Measurements from ENCODE around the gene ZC3H8. TPM values are rescaled to one million over a fixed set of nuclear protein-coding genes. Genes with fewer than 3 reads are reported as not detected.
A peak's percentile ranks its signal among the peaks of the same experiment; 100 is the strongest.

Gene ZC3H8
- total RNA-seq, 1 donor from 2014 or later = 23.9 TPM

DNA sequence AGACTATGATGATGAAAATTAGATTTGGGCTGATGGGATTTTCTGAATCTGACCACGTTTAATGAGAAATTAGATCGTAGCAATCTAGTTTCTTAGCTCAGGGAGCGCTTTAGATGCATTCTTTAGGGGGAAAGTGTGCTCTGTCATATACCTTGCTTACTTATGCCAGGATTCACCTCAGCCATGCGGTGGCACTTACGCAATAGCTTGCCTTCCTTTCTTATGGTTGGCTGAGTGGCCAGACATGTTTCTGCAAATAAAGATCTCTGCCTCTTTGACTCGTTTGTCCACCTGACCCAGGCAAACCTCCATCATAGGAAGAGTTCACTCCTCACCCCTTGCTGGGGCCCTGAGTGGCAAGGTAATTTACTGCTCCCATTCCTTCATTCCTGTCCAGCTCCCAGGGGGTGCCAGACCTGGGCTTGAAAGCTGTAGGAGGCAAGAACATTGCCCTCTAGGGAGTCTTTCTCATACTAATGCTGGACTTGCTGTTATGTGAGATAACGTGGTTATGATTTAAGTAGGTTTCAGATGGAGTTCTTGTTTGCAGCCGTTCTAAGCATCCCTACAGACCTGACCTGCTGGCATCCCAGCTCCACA, 59.6 kb downstream of the ZC3H8 start:
- no peak for DNase-seq (ENCODE audit: low spot score)

DNA sequence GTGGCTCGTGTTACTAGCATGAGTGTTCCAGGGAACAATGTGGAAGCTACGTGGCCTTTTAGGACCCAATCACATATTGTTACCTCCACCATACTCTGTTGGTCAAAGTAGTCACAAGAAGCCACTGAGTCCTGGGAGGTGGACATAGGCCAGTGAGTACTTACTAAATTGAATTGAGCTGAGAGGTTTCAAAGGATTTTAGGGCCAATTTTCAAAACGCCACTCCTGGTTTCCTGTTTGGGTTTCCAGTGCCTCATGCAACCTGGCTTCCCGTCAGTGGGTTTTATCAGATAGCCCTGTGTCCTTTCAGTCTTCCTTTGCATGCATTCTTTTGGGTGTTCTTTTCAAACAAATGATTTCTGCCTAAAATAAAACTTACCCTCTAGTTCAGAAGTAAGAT, 60.4 kb downstream of the ZC3H8 start:
- no peak for DNase-seq (ENCODE audit: low spot score)

DNA sequence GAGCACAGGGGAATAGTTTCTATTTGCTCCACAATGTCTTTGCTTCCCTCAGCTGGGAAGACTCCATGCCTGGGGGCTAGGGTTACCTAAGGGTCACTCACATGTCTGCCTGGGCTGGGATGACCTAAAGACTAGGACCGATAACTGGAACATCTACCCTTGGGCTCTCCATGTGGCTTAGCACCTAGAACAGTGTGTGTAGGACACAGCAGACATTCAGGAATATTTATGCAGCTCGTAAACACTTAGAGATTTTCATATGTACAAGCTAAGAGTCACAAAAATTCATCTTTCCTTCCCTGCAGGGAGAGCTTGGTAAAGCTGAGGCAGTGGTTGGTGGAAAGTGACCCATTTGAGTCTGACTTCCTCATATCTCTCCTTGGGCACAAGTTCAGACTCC, 60.8 kb downstream of the ZC3H8 start:
- no peak for DNase-seq (ENCODE audit: low spot score)

DNA sequence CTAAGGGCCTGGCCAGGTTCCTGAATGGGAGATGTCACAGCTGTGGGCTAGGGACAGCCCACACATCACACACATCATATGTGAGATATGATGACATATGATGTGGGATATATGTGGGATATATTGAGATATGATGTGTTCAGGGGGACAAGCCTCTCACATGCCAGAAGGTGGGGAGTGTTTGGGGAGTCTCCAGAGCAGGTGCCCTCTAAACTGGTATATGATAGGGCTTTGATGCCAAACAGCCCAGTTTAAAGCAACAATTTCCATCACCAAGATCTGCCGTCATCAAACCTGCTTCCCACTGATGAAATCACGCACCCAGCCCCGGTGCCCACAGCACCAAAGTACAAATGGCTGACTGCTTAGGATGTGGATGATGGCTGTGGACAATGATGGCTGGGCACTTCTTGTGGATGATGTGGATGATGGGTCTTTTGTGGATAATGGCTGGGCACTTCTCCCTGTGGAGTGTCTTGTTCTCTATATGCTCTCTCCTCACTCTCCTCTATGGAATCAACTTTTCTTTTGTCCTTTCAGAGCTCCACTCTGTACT, 65.8 kb downstream of the ZC3H8 start:
- no peak for DNase-seq (ENCODE audit: low spot score)

DNA sequence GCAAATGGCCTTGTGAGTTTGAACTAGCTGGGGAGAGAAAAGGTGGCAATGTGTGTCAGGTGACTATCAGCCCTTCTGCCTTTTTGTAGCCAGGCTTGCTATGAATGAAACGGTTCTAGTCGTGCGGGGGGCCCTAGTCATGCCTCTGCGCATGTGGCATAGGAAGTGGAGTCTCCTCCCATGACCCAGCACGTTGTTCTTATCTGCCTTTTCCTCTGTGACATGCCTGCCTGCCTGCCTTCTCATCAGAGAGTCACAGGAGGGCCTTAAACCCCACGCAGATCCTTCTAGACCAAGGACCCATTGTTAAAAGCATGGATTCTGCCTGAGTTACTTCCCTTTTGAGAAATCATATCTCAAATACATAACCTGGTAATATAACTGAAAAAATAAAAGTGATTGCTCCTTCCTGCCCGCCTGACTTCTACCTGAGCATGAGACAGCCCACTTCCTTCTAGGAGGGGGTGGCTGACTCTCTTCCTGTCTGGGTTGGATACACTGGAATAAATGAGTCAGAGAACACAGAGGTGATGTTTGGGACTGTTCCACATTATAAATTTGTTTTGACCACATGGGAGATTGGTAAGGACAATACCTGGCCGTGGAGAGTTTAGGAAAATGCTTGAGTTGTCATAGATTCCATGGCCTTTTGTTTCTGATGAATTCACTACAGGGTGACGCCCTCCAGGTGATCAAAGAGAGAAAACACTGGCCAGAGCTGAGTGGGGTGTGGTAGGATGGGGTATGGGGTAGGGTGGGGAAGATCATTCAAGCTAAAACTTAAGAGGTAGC, 66.8 kb downstream of the ZC3H8 start:
- DNase-seq (ENCODE audit: low spot score) = no peak

DNA sequence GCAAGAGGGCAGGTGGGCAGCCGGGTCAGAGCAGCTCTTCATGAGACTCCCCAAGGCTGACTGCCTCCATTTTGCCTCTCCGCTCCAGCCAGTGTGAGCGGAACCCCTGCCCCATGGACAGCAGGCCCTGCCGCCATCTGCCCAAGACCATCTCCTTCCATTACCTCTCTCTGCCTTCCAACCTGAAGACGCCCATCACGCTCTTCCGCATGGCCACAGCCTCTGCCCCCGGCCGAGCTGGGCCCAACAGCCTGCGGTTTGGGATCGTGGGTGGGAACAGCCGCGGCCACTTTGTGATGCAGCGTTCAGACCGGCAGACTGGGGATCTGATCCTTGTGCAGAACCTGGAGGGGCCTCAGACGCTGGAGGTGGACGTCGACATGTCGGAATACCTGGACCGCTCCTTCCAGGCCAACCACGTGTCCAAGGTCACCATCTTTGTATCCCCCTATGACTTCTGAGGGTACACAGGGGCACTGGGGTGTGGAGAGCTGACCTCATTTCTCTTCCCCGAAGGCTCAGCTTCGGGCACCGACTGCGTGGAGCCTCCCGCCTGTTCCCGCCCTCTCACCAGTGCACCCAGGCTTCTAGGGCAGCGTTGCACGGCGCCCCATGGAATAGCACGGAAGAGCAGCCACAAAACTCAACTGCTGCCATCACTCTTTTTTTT, 67.7 kb downstream of the ZC3H8 start:
- DNase-seq (ENCODE audit: low spot score) = no peak

DNA sequence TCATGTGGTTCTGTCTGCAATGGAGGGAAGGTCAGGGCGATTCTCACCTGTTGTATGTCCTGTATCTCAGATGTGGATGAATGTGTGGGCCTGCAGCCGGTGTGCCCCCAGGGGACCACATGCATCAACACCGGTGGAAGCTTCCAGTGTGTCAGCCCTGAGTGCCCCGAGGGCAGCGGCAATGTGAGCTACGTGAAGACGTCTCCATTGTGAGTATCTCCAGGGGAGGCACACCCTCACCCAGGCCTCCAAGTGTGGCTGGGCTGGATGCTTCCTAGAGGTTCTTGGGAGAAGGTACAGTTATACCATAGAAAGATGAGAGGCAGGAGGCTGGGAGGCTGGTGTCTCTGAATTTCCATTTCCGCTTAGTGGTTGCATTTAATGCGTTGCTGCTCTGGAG, 69.7 kb downstream of the ZC3H8 start:
- no peak for DNase-seq (ENCODE audit: low spot score)

DNA sequence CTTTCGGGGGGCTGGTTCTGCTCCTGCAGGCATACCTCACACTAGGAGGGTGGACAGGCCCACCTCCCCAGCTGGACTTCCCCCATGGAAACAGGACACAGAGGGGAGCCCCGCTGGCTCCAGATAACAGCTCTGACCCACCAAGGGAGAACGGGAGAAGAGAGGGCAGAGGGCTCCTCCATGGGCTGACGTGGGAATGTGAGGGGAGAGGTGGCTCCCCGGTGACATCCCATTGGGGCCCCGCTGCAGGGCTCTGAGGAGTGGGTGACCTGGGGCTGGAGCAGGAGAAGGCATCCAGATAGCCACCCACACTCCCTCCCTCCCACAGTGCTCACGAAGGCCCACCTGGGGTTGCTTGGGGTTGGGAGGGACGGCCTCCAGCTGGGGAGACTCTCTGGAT, 70.7 kb downstream of the ZC3H8 start:
- DNase-seq (ENCODE audit: low spot score) = no peak

DNA sequence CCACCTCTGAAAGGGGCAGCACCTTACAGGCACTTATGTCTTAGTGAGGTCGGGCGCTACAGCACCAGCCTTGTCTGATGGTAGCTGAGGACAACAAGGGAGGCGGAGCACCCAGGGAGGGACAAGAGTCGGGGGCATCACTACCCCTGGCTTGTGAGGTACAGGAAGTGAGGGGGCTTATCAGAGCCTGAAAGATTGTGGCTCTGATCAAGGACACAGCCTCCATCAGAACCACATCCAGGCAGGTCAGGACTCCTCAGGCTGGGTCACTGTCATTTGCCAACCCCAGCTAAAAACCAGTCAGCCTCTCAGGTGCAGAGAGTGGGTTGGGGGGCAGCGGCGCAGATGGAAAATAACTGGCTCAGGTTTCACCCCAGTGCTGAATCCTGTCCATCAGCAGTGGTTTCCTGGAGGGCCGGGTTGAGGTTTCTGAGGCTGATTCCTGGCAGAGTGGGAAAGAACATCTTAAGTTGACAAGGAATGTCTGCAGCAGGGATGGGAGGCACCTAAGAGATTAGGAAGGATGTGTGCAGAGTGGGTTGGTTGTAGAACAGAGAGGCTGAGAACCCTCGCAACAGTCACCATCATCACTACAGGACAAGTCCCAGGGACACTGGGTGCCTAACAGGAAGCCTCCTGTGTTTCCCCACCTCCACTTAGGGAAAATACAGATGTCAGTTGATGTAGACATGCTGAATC, 71.4 kb downstream of the ZC3H8 start:
- no peak for DNase-seq (ENCODE audit: low spot score)

DNA sequence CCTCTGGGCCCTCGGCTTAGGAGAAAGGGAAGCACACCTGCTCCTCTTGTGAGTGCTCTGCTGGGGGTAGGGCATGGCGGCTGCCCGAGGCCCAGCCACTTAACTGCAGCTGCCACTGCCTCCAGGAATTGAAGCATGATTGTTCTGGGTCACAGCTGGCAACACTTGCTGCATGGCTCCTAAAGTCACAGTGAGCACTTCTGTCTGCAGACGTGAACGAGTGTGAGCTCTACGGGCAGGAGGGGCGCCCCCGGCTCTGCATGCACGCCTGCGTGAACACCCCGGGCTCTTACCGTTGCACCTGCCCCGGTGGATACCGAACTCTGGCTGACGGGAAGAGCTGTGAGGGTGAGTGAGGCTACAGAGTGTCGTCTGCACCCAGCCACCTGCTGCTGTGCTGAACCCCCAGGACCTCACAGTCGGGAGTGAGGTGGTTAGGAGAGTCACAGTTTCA, 72.2 kb downstream of the ZC3H8 start:
- no peak for DNase-seq (ENCODE audit: low spot score)

DNA sequence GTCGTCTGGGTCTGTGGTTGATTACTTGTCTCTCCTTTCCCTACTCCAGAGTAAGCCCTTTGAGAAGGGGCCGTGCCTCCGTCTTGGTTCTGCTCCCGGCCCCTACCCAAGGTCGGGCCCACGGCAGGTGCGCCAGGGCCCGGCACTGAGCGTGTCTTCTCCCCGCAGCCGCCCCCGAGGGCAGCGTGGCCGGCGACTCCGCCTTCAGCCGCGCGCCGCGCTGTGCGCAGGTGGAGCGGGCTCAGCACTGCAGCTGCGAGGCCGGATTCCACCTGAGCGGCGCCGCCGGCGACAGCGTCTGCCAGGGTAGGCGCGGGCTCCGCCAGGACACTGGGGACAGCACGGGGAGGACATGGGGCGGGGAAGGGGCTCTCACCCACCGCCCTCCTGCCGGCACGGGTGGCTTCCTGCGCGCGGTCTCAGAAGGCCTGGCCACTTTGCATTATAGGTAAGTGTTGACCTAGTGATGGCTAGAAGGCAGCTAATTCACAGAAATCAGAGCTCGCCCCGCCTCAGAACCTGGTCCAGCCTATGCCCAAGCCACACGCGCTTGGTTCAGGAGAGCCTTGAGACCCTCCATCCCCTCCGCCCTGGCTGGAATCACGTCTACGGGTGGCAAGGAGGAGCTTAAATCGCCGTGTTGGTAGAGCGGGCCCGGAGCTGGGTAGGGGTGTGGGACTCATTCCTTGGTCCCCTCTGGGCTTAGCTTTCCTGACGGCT, 73.1 kb downstream of the ZC3H8 start:
- DNase-seq (ENCODE audit: low spot score) = no peak

DNA sequence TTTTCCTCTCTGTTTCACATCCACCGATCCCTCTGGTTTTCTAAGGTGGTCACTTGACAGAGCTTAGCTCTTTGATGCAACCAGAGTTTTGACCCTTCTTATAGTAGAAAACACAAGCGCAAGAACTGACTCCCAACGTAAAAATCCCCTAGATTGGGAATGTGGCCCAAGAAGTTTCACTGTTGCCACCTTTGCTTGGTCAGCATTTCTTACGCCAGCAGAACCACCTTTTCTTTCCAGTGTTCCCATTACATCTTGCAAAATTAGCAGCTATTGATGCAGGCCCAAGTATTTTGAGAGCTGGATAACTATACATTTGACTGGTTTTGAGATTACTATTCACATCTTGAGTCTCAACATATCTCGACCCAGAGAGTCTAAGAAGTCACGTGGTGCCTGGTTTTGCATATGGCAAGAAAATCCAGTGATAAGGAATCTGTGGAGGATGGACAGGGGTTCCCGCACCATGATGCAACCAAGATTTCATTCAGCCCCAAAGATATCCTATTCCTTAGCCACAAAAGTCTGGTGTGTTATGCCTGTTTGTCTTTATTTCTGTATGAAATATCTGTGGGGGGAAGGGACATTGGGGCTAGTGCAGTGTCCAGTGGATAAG, 78.8 kb downstream of the ZC3H8 start:
- no peak for DNase-seq (ENCODE audit: low spot score)

DNA sequence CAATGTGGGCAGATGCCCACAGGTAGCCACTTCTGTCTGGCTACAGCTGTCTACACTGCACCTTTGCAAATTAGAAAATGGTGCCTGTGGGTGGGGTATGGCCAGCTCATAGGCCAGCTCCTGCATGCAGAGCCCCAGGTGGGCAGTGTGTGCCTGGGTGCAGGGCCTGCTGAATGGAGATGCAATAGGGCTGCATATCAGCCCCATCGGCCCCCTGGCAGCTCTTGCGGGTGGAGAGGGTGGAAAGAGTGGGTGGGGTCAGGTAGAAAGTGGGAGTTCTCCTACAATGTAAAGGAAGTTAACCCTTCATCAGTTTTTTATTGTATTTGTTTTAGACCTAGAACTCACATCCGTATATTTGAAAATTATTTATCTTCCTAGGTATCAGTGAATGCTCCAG, 79.5 kb downstream of the ZC3H8 start:
- DNase-seq (ENCODE audit: low spot score) = no peak

DNA sequence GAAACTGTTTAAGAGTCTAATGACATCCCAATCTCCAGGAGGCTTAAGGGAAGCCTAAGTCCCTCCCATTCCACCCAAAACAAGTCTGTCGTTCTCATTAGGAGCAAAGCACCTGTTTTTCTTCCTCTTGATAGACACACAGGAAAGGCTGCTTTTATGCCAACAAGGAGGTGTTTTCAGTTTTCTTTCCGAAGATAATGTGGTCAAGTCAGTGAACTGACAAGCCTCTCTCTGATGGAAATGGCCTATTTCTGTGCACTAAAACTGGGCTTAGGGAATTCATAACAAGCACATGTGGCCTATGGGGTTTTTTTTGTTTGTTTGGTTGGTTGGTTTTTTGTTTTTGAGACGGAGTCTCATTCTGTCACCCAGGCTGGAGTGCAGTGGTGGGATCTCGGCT, 80.5 kb downstream of the ZC3H8 start:
- DNase-seq (ENCODE audit: low spot score) = no peak

DNA sequence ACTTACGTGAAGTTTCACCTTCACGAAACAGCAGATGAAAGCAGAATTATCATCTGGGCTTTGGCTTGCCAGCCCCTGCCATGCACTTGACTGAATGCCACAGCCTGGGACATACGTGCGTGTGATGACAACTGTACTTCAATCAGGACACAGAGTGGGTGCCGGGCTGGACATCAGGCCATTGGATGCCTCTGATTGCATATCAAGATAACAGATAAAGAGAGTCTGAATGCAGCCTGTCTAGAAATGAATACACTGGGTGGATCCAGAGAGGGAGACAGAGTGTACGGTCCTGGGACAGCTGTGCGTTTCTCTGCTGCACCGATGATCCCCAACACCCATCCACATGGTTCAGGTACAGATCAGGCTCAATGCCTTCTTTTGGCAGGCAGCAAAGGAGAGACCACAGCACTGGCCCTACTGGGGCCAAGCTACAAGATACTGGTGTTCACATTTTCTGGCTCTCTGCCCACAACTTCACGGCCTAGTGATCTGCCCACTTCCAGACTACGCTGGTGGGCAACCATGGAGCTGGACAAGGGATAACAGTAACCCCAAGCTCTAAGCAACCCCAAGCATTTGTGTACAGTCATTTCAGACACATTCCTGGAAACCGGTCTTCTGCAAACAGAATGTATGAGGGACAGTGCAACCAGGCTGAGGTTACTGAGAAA, 81.1 kb downstream of the ZC3H8 start:
- no peak for DNase-seq (ENCODE audit: low spot score)

DNA sequence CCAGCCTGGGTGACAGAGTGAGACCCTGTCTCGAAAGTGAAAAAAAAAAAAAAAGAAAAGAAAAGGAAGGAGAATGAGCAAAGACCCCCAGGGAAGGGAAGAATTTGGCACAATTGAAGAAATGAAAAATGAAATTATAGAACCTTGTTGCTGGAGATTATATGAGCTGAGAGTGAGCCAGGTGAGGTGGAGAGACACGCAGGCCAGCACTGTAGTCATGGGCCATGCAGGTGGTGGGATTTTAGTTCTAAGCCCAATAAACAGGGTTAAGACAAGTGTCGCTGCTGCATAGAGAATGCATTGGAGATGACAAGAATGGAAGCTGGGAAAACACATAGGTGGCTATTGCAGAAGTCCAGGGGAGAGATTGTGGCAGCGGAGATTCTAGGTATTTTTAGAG, 84.3 kb downstream of the ZC3H8 start:
- DNase-seq (ENCODE audit: low spot score) = no peak

DNA sequence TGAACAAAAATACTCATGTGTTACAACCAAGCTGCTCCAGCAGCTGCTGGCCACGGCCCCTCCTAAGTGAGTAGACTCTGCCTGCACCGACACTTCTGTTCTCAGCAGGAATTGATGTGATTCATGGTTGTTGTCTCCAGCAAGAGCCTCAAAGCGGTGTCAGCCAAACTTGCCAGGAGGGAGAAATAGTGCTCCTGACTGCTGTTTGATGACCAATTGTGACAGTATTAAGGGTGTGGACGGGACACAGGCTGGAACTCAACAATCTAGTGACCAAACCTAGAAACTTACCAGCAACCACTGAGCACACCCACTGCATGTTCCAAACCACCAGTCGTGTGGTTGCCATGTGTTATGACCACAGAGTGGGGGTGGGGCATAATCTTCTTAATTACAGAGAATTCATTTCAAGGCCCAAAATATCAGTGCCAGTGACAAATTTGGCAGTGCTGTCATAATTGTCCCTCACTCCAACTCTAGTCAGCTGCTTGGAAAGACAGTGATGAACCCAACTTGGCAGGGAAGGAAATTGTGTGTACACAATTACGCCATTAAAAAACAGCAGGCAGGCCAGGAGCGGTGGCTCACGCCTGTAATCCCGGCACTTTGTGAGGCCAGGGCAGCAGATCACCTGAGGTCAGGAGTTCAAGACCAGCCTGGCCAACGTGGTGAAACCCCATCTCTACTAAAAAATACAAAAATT, 86.3 kb downstream of the ZC3H8 start:
- peak; percentile 12 for DNase-seq (ENCODE audit: low spot score)

DNA sequence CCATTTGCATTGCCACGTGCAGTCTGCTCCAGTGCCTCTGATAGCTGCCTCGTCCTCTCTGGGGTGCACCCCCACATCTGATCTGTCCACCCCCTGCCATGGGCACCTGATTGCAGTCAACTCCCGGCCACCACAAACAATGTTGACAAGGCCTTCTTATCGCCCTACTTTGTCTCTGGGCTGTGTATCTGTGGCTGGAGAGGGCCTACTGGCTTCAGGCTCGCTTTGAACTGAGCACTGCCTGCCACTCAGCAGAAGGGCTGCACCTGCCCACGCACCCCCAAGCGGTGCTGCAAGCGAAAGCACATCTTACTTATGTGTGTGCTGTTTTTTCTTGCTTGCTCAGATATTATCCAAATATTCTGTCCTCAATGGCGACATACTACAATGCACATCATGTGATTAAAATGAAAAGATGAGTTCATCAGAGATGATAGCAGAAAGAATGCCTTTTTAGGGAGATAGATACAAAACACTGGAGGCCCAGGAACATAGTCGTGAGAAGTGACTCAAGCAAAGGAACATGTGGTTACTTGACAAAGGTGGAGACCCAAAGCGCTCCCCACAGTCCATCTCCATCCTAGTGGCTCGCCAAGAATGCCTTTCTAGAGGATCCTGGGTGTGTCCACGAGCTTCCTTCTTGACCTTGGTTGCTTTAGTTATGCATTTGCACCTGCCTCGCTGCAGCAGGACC, 87.9 kb downstream of the ZC3H8 start:
- DNase-seq (ENCODE audit: low spot score) = no peak

DNA sequence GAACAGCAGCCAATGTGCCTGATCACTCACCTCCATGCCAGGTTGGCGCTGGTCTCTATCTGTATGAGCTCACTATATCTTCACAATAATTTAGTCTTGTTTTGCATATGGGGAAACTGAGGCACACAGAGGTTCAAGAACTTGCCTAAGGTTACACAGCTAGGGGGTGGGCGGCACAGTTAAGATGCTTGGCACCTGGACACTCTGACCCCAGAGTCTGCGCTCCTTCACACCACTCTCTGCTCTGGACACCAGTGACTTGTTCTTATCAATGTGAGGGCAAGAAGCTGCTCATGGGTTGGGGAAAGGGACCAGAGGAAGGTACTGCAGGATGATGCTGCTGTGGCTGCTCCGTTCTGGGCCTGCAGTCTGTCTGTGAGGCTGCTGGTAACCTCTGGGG, 89.5 kb downstream of the ZC3H8 start:
- DNase-seq (ENCODE audit: low spot score) = no peak
